ENCODE results near the gene ZNF613. TPM values are rescaled to one million over a fixed set of nuclear protein-coding genes. Genes with fewer than 3 reads are reported as not detected.
A peak's percentile ranks its signal among the peaks of the same experiment; 100 is the strongest.
"Not testable (repeated sequence)": the region's sequence is repeated elsewhere in the genome, so short reads cannot be mapped to it uniquely, and the experiment has no call there.

Gene ZNF613
- total and polyA plus RNA-seq, 2 experiments from 2014 or later, result 5.2 to 6.5 TPM

DNA sequence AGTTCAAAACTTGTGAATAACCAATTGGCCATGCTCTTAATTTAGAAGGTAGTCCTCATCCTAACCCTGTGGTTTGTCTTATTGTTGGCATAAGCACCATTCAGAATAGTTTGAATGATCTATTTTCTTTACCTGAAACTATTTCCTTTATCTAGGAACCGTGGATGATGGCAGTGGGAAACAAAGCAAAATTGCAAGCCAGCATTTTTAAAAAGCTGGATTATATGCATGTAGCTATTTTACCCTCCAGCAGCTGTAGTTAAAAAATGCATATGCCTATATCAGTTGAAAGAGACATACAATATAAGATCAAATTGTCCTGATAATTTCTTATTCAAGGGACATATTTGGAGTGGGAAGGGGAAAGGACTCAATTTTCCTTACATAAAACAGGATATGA is 19.3 kb downstream of the ZNF613 start:
- Histone ChIP-seq H3K4me2 (no peak overlapping the region), H3K4me1 (ENCODE audit: insufficient read depth) (no peaks in the 10 kb centered on the region), H2AFZ (no peak overlapping the region), H3K9me2 (replicated peaks; ENCODE audit: insufficient read depth) (no peaks in the 10 kb centered on the region), H3K79me2 (no peaks in the 10 kb centered on the region), H3K36me3 (replicated peaks; ENCODE audit: insufficient read depth, low read depth) (peaks cover 31% of the 10 kb centered on the region), H3K27ac (no peak overlapping the region), H4K20me1 (ENCODE audit: insufficient read depth, poor library complexity, severe bottlenecking) (no peaks in the 10 kb centered on the region), H3K27me3 (no peaks in the 10 kb centered on the region), H3K9me3 (ENCODE audit: low read depth) (peaks cover 55% of the 10 kb centered on the region), H3K4me3 (no peak overlapping the region)
- WGBS (ENCODE audit: low lambda C conversion rate, missing lambda C conversion rate), result 96% methylated on average over 1 of the region's 1 CpG
- TF ChIP-seq, protein P1, sequence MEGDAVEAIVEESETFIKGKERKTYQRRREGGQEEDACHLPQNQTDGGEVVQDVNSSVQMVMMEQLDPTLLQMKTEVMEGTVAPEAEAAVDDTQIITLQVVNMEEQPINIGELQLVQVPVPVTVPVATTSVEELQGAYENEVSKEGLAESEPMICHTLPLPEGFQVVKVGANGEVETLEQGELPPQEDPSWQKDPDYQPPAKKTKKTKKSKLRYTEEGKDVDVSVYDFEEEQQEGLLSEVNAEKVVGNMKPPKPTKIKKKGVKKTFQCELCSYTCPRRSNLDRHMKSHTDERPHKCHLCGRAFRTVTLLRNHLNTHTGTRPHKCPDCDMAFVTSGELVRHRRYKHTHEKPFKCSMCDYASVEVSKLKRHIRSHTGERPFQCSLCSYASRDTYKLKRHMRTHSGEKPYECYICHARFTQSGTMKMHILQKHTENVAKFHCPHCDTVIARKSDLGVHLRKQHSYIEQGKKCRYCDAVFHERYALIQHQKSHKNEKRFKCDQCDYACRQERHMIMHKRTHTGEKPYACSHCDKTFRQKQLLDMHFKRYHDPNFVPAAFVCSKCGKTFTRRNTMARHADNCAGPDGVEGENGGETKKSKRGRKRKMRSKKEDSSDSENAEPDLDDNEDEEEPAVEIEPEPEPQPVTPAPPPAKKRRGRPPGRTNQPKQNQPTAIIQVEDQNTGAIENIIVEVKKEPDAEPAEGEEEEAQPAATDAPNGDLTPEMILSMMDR (IDR thresholded peaks at IDR 0.05; ENCODE audit: poor library complexity), result no peak
- TF ChIP-seq EZH2 (IDR thresholded peaks at IDR 0.05; ENCODE audit: borderline replicate concordance) (no peak), EZH2phosphoT487 (IDR thresholded peaks at IDR 0.05; ENCODE audit: low read depth, severe bottlenecking, unreplicated experiment) (no peak)
- no peak for DNase-seq (ENCODE audit: low spot score)

DNA sequence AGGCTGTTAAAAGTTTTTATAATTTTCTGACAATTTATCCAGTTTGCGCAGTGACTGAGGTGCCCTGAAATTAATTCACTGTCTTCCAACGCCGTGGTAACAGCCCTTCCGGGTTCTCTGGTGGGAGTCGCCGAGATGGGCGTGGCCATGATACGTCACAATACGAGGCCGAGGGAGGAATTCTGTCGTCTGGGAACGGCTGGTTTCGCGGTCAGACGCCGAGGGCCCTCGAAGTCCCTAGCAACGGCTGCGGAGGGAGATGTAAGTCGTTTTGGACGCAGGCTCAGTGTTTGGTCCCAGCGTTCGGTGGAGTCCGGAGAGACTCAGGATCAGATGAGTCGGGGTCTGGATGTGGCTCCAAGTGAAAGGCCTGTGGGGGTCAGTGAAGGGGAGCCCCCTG is 21.7 kb downstream of the ZNF613 start:
- no peak for DNase-seq (ENCODE audit: low spot score)
- Histone ChIP-seq H3K9me3 (ENCODE audit: low read depth) (peaks cover 32% of the 10 kb centered on the region), H4K20me1 (ENCODE audit: insufficient read depth, poor library complexity, severe bottlenecking) (no peaks in the 10 kb centered on the region), H3K27ac (no peak overlapping the region), H3K79me2 (no peaks in the 10 kb centered on the region), H3K27me3 (no peaks in the 10 kb centered on the region), H3K4me2 (no peak overlapping the region), H2AFZ (no peak overlapping the region), H3K4me1 (ENCODE audit: insufficient read depth) (no peaks in the 10 kb centered on the region), H3K36me3 (replicated peaks; ENCODE audit: insufficient read depth, low read depth) (peaks cover 18% of the 10 kb centered on the region), H3K9me2 (replicated peaks; ENCODE audit: insufficient read depth) (no peaks in the 10 kb centered on the region), H3K4me3 (no peak overlapping the region)
- 96% methylated on average over 25 of the region's 25 CpGs for WGBS (ENCODE audit: low lambda C conversion rate, missing lambda C conversion rate)
- TF ChIP-seq, protein P1 (IDR thresholded peaks at IDR 0.05; ENCODE audit: poor library complexity), result no peak
- TF ChIP-seq EZH2phosphoT487 (IDR thresholded peaks at IDR 0.05; ENCODE audit: low read depth, severe bottlenecking, unreplicated experiment) (no peak), EZH2 (IDR thresholded peaks at IDR 0.05; ENCODE audit: borderline replicate concordance) (no peak)

DNA sequence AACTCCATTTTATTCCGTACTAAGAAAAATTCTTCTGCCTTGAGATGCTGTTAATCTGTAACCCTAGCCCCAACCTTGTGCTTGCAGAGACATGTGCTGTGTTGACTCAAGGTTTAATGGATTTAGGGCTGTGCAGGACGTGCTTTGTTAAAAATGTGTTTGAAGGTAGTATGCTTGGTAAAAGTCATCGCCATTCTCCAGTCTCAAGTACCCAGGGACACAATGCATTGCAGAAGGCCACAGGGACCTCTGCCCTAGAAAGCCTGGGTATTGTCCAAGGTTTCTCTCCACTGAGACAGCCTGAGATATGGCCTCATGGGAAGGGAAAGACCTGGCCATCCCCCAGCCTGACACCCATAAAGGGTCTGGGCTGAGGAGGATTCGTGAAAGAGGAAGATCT is 30.6 kb downstream of the ZNF613 start:
- not testable (repeated sequence) for H3K36me3 ChIP-seq (replicated peaks; ENCODE audit: insufficient read depth, low read depth); H4K20me1 ChIP-seq (ENCODE audit: insufficient read depth, poor library complexity, severe bottlenecking); H3K4me3 ChIP-seq; H3K9me3 ChIP-seq (ENCODE audit: low read depth); H3K9me2 ChIP-seq (replicated peaks; ENCODE audit: insufficient read depth); H3K27me3 ChIP-seq; H3K27ac ChIP-seq; H3K4me1 ChIP-seq (ENCODE audit: insufficient read depth); H3K4me2 ChIP-seq; DNase-seq (ENCODE audit: low spot score); H3K79me2 ChIP-seq; H2AFZ ChIP-seq
- 52% methylated on average over 4 of the region's 4 CpGs for whole genome bisulfite sequencing (ENCODE audit: low lambda C conversion rate, missing lambda C conversion rate)

DNA sequence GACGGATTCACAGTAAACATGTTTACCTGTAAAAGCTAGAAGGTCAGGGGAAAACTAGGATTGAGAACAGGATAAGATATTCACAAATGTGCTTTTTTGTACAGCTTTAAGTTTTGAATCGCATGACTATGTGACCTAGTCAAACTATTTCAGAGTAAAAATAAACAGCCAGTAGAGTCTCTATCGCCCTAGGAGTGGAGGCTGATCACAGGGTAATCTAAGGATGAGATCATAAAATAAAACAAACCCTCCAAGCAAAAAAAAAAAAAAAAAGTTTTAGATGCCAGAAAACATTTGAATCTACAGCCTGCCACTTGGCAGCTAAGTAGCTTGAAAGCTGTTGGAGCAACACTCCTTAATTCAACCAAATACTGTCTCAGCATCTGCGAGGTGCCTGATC is 32.5 kb downstream of the ZNF613 start:
- TF ChIP-seq EZH2phosphoT487 (IDR thresholded peaks at IDR 0.05; ENCODE audit: low read depth, severe bottlenecking, unreplicated experiment) (no peak), EZH2 (IDR thresholded peaks at IDR 0.05; ENCODE audit: borderline replicate concordance) (no peak)
- TF ChIP-seq, protein P1 (IDR thresholded peaks at IDR 0.05; ENCODE audit: poor library complexity), result no peak
- no peak overlapping the region for H3K4me2 ChIP-seq

DNA sequence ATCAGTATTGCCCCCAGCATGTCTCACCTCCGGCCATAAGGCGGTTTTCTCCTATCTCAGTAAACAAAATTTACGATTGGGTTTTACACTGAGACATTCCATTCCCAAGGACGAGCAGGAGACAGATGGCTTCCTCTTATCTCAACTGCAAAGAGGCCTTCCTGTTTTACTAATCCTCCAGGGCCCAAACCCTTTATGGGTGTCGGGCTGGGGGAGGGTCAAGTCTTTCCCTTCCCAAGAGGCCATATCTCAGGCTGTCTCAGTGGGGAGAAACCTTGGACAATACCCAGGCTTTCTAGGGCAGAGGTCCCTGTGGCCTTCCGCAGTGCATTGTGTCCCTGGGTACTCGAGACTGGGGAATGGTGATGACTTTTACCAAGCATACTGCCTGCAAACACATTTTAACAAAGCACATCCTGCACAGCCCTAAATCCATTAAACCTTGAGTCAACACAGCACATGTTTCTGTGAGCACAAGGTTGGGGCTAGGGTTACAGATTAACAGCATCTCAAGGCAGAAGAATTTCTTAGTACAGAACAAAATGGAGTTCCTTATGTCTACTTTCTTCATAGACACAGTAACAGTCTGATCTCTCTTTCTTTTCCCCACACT is 33.5 kb downstream of the ZNF613 start:
- peak; percentile 11 for DNase-seq (ENCODE audit: low spot score)
- not testable (repeated sequence) for H3K36me3 ChIP-seq (replicated peaks; ENCODE audit: insufficient read depth, low read depth); H3K4me3 ChIP-seq; H3K9me2 ChIP-seq (replicated peaks; ENCODE audit: insufficient read depth); H2AFZ ChIP-seq; H3K27me3 ChIP-seq; H3K4me2 ChIP-seq; H4K20me1 ChIP-seq (ENCODE audit: insufficient read depth, poor library complexity, severe bottlenecking); H3K79me2 ChIP-seq; H3K4me1 ChIP-seq (ENCODE audit: insufficient read depth)
- WGBS (ENCODE audit: low lambda C conversion rate, missing lambda C conversion rate), result 25% methylated on average over 7 of the region's 7 CpGs
- Histone ChIP-seq H3K9me3 (ENCODE audit: low read depth) (peaks cover 17% of the 10 kb centered on the region), H3K27ac (peak overlapping the region; percentile 85)

More for the DNA sequence above, 32.5 kb downstream of the ZNF613 start:
- 85% methylated on average over 4 of the region's 4 CpGs for WGBS (ENCODE audit: low lambda C conversion rate, missing lambda C conversion rate)
- H3K27me3 ChIP-seq, result no peaks in the 10 kb centered on the region
- H3K27ac ChIP-seq, result peak overlapping the region; percentile 85
- no peak overlapping the region for H2AFZ ChIP-seq
- H3K4me1 ChIP-seq (ENCODE audit: insufficient read depth), result peaks cover 6% of the 10 kb centered on the region
- peaks cover 8% of the 10 kb centered on the region for H3K9me3 ChIP-seq (ENCODE audit: low read depth)
- no peaks in the 10 kb centered on the region for H3K36me3 ChIP-seq (replicated peaks; ENCODE audit: insufficient read depth, low read depth)
- H4K20me1 ChIP-seq (ENCODE audit: insufficient read depth, poor library complexity, severe bottlenecking), result no peaks in the 10 kb centered on the region
- no peak for DNase-seq (ENCODE audit: low spot score)
- H3K4me3 ChIP-seq, result no peak overlapping the region
- H3K79me2 ChIP-seq, result no peaks in the 10 kb centered on the region
- no peaks in the 10 kb centered on the region for H3K9me2 ChIP-seq (replicated peaks; ENCODE audit: insufficient read depth)

Measured in hepatocyte (in vitro differentiated cells).